Astrocyte of the cerebellum (primary cell): ENCODE measurements around the gene PDSS2.
"Not testable (repeated sequence)": the region's sequence is repeated elsewhere in the genome, so short reads cannot be mapped to it uniquely, and the experiment has no call there.

Experiments
- DNase-seq: peaks from one replicate; pipeline ENCODE4 v3.0.0-alpha.2; 2011; ENCODE audit warnings: low read depth
- H3K4me3 ChIP-seq: 2 replicates; pipeline ENCODE4 v1.5.1; 2011; ENCODE audit warnings: mild to moderate bottlenecking, low read depth, low read length, moderate library complexity
- CTCF ChIP-seq: IDR thresholded peaks from 2 replicates; pipeline ENCODE4 v1.5.1; 2012; ENCODE audit warnings: low read length, low read depth, moderate library complexity, mild to moderate bottlenecking; ENCODE audit errors: missing control alignments
- in situ Hi-C: cut with HindIII; loops from 2 replicates; pipeline ENCODE4 v1.10.0; 2017; ENCODE audit warnings: low sequenced_read_pairs

Gene PDSS2

DNA sequence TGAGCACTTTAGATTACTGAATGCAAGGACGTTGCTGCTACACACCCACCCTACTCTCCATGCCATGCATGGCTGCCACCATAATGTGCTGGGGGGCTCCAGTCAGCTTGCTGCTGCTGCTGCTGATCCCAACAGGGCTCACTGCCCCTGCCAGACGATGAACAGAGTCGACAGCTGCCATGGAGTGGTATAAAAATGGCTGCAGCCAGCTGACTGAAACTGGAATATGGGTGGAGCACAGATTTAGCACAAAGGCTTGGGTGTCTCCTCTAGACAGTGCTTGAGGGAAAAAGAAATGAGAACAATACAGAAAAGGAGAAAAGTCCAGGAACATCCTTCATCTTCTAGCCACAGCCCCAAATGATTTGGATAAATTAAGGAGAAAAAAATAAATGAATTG, 150.7 kb downstream of the PDSS2 start:
- no peak for TF ChIP-seq CTCF
- in situ Hi-C loops, result no loop called here

DNA sequence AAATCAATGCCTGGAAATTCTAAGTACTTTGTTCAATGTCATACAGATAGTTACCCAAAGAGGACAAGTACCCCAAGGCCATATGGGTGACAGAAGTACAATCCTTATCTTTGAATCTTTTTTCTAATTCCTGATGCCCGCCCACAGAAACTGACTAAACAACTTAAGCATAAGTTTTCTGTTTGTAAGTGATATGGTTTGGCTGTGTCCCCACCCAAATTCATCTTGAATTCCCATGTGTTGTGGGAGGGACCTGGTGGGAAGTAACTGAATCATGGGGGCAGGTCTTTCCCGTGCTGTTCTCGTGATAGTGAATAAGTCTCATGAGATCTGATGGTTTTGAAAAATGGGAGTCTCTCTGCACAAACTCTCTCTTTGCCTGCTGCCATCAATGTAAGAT, 153.4 kb downstream of the PDSS2 start:
- H3K4me3 ChIP-seq, DNase-seq, in situ Hi-C loops: not testable (repeated sequence)

More for the DNA sequence above, 150.7 kb downstream of the PDSS2 start:
- H3K4me3 ChIP-seq, result no peak overlapping the region
- no peak for DNase-seq

GRCh38 chr6:107305391-107305790, 154.0 kb downstream of the PDSS2 start:
- no peak for DNase-seq
- no peak for TF ChIP-seq CTCF
- in situ Hi-C loops, result no loop called here
- H3K4me3 ChIP-seq, result no peak overlapping the region

GRCh38 chr6:107304421-107305025, 154.8 kb downstream of the PDSS2 start:
- DNase-seq, result peak; percentile 24
- TF ChIP-seq CTCF, result no peak
- H3K4me3 ChIP-seq, result no peak overlapping the region
- in situ Hi-C loops, result no loop called here

DNA sequence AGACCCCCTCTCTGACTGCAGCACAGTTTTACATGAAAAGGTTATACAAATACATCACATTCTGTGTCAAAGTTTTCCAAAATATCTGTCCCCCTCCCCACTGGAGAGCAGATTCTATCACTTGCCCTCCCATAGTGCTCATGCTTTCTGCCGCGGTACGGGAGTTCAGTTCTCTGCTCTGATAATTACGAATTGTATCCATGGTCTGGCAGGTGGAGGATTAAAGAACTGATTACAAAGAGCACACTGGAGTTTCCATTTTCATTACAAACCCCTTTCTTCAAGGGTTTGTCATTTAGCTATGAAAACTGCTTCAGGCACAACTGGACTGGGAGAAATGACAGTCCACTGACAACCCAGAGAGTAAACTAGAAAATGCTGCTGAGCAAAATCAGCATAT, 166.0 kb downstream of the PDSS2 start:
- in situ Hi-C loops, result no loop called here
- TF ChIP-seq CTCF, result no peak
- H3K4me3 ChIP-seq, result no peak overlapping the region
- no peak for DNase-seq

- in situ Hi-C loops, result no loop called here
- H3K4me3 ChIP-seq, result no peak overlapping the region
Observed at GRCh38 chr6:107292715-107293271, 166.6 kb downstream of the PDSS2 start.

More at GRCh38 chr6:107292715-107293271, 166.6 kb downstream of the PDSS2 start:
- TF ChIP-seq CTCF, result no peak
- no peak for DNase-seq
